Sigmoid colon (tissue), 7 donors: ENCODE measurements around the gene THRA. TPM values are rescaled to one million over a fixed set of nuclear protein-coding genes. Genes with fewer than 3 reads are reported as not detected.

Source experiments
- DNase-seq: peaks from one replicate; pipeline ENCODE4 v3.0.0-alpha.2; 2019
- H3K27ac ChIP-seq, 4 donors: fragments of 200-600 bp; sonication (generic); one replicate each; pipeline ENCODE4 v1.5.1; 2016 to 2019; ENCODE audit warnings: mild to moderate bottlenecking in 1 of 4
- H3K27me3 ChIP-seq, 3 donors: fragments of 200-600 bp; sonication (generic); one replicate each; pipeline ENCODE4 v1.5.1; 2019; ENCODE audit warnings: mild to moderate bottlenecking in 1 of 3
- H3K36me3 ChIP-seq, 4 donors: fragments of 200-600 bp; sonication (generic); one replicate each; pipeline ENCODE4 v1.5.1; 2016 to 2019
- H3K4me1 ChIP-seq, 4 donors: fragments of 200-600 bp; sonication (generic); one replicate each; pipeline ENCODE4 v1.5.1; 2017 to 2019
- H3K4me3 ChIP-seq, 4 donors: fragments of 200-600 bp; sonication (generic); one replicate each; pipeline ENCODE4 v1.5.1; 2017 to 2019; ENCODE audit warnings: mild to moderate bottlenecking in 2 of 4, moderate library complexity in 1 of 4
- H3K9me3 ChIP-seq, 4 donors: fragments of 200-600 bp in 3 of 4; sonication (generic) in 3 of 4; one replicate each; pipeline versions ENCODE4 v1.5.1 to v1.6.1; 2013 to 2019
- EP300 ChIP-seq, 4 donors: sonication (generic); formaldehyde crosslinking; IDR thresholded peaks; one replicate each; pipeline ENCODE4 v1.6.1; 2017; ENCODE audit warnings: antibody characterized with exemption in 4 of 4
- POLR2A ChIP-seq, 2 donors: fragments of 450-650 bp; IDR thresholded peaks; one replicate each; pipeline ENCODE4 v1.6.1; 2016; ENCODE audit warnings: antibody characterized with exemption in 2 of 2, mild to moderate bottlenecking in 2 of 2, moderate library complexity in 2 of 2
- POLR2AphosphoS5 ChIP-seq, 4 donors: sonication (generic); formaldehyde crosslinking; IDR thresholded peaks; one replicate each; pipeline ENCODE4 v1.6.1; 2017; ENCODE audit warnings: antibody characterized with exemption in 4 of 4
- WGBS, 2 donors: extraction: QIAGEN DNeasy Blood & Tissue Kit; methylation state at CpG; one replicate each; pipeline ENCODE4 v1.1.7; 2013; 5-methylcytosine and 5-hydroxymethylcytosine counted together
- intact Hi-C: fragments of 100-400 bp; cut with DNase I; formaldehyde crosslinking; loops from one replicate; pipeline ENCODE4 v1.15.1; 2023
- polyA plus RNA-seq, 3 donors: library from polyadenylated mRNA; stranded (reverse); fragments of 200-250 nt; gene quantifications; one replicate each; pipeline ENCODE4 v1.2.3, GENCODE V29; 2013
- total RNA-seq, 4 donors: library from RNA; depleted of rRNA; stranded (reverse); fragments of >200 nt; gene quantifications; one replicate each; pipeline ENCODE4 v1.1.0, GENCODE V29; 2016
- TF ChIP-seq, protein P1 (sequence below), 4 experiments: fragments of 450-650 bp in 3 of 4; fragments of 200-600 bp in 1 of 4; IDR thresholded peaks; one replicate each; pipeline ENCODE4 v1.5.1; 2016 to 2019; ENCODE audit warnings: antibody characterized with exemption in 4 of 4, mild to moderate bottlenecking in 3 of 4, moderate library complexity in 2 of 4
- donor health status: healthy with polysubstance abuse.
- donor health status: Bipolar disorder and iron deficiency.
- donor health status: healthy.

THRA gene
- total and polyA plus RNA-seq, 7 donors, result 25.4 to 86.1 (median 78.8) TPM

DNA sequence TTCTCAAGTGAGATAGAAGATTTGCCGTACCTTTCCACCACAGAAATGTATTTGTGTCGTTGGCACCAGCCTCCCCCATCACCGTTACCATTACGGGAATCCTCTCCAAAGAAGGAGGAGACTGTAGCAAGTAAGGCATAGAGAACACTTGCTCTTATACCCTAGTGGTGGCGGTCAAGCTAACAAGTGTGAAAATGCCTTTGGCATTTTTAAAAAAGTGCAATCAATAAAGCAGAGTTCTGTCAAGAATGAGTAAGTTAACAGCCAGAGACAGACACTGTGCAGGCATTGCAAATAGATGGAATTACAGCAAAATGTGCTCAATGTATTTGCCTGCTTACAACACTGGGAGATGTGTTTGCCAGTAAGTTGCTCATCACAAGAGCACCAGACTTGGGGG is 66.7 kb downstream of the THRA start:
- Histone ChIP-seq H3K4me3 (no peak overlapping the region), H3K9me3 (no peaks in the 10 kb centered on the region), H3K27ac (no peak overlapping the region), H3K36me3 (peaks cover 15 to 90% (median 64%) of the 10 kb centered on the region in 4 donors), H3K4me1 (peaks cover 0 to 19% (median 13%) of the 10 kb centered on the region in 4 donors), H3K27me3 (no peaks in the 10 kb centered on the region)
- no peak for DNase-seq
- TF ChIP-seq, protein P1, sequence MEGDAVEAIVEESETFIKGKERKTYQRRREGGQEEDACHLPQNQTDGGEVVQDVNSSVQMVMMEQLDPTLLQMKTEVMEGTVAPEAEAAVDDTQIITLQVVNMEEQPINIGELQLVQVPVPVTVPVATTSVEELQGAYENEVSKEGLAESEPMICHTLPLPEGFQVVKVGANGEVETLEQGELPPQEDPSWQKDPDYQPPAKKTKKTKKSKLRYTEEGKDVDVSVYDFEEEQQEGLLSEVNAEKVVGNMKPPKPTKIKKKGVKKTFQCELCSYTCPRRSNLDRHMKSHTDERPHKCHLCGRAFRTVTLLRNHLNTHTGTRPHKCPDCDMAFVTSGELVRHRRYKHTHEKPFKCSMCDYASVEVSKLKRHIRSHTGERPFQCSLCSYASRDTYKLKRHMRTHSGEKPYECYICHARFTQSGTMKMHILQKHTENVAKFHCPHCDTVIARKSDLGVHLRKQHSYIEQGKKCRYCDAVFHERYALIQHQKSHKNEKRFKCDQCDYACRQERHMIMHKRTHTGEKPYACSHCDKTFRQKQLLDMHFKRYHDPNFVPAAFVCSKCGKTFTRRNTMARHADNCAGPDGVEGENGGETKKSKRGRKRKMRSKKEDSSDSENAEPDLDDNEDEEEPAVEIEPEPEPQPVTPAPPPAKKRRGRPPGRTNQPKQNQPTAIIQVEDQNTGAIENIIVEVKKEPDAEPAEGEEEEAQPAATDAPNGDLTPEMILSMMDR (IDR thresholded peaks at IDR 0.05), result no peak
- TF ChIP-seq POLR2A (IDR thresholded peaks at IDR 0.05) (no peak), EP300 (IDR thresholded peaks at IDR 0.05) (no peak), POLR2AphosphoS5 (IDR thresholded peaks at IDR 0.05) (no peak)
- intact Hi-C loops, result no loop called here
- WGBS, 2 donors, result 88 to 90% methylated on average over 5 of the region's 5 CpGs

DNA sequence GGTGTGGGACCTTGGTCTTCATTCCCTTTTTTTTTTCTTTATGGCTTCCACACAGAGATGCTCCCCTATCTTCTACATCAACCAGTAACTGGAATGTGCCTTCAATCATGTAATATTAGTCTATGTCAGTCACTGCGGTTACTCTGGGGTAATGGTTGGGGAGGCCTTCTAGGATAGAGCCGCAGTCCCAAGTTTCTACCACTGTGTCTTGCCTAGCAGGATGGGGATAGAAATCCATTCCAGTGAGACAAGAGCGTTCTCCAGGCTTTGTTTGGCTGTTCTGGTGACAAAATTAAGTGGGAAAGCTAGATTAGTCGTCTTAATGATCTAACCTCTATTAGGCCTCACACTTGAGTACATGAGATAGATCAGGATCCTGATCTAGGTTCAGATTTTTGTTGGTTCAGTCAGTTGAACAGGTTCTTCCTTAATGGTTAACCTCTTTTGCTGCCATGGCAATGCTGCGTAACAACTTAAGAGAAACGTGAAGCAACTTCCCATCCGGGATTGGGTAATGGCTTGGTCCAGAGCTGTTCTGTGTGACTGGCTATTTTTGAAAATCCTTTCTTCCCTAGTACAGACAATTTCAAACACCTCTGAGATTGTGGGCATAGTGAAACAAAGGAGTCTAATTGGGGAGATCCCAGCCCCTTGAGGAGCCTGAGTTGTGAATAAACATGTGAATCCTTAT is 67.7 kb downstream of the THRA start:
- Histone ChIP-seq H3K27ac (peak overlapping the region; percentile 18 to 50 (median 22)), H3K36me3 (peaks cover 15 to 100% (median 72%) of the 10 kb centered on the region in 4 donors), H3K9me3 (no peaks in the 10 kb centered on the region), H3K4me3 (no peak overlapping the region), H3K27me3 (no peaks in the 10 kb centered on the region), H3K4me1 (peaks cover 0 to 9% (median 3%) of the 10 kb centered on the region in 4 donors)
- TF ChIP-seq, protein P1 (IDR thresholded peaks at IDR 0.05), result no peak
- TF ChIP-seq POLR2A (IDR thresholded peaks at IDR 0.05) (no peak), POLR2AphosphoS5 (IDR thresholded peaks at IDR 0.05) (no peak), EP300 (IDR thresholded peaks at IDR 0.05) (no peak)
- WGBS, 2 donors, result 86 to 87% methylated on average over 7 of the region's 7 CpGs
- DNase-seq, result peak; percentile 74
- intact Hi-C loops, result no loop called here

DNA sequence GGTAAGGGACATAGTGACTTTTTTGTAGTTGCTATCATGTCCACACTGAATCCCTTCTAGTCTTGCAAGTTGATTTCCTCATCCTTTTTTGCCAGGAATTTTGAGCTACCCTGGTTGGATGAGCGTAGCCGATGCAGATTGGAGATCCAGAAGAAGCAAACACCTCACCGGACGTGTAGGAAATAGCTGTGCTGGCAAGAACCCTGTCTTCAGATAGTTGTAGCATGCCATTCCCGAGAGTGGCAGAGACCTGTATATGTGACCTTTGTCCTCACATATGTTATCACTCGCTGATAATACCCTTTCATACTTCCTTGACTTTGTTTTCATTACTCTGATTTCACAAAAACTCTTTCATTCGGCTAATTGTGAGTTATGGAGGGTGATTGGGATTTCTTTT is 71.4 kb downstream of the THRA start:
- no peak for TF ChIP-seq EP300 (IDR thresholded peaks at IDR 0.05)
- TF ChIP-seq POLR2AphosphoS5 (IDR thresholded peaks at IDR 0.05), result no peak
- TF ChIP-seq POLR2A (IDR thresholded peaks at IDR 0.05), result no peak
- TF ChIP-seq, protein P1 (IDR thresholded peaks at IDR 0.05), result no peak
- H3K4me3 ChIP-seq, result no peak overlapping the region
- no peaks in the 10 kb centered on the region for H3K9me3 ChIP-seq
- intact Hi-C loops, result no loop called here
- H3K4me1 ChIP-seq, result peaks cover 0 to 5% (median 4%) of the 10 kb centered on the region in 4 donors
- peak overlapping the region in 1 of 4 donors; percentile 0 for H3K27ac ChIP-seq
- WGBS, 2 donors, result 20 to 67% methylated on average over 7 of the region's 7 CpGs
- no peak for DNase-seq
- H3K27me3 ChIP-seq, result no peaks in the 10 kb centered on the region
- H3K36me3 ChIP-seq, result peaks cover 15 to 83% (median 61%) of the 10 kb centered on the region in 4 donors

DNA sequence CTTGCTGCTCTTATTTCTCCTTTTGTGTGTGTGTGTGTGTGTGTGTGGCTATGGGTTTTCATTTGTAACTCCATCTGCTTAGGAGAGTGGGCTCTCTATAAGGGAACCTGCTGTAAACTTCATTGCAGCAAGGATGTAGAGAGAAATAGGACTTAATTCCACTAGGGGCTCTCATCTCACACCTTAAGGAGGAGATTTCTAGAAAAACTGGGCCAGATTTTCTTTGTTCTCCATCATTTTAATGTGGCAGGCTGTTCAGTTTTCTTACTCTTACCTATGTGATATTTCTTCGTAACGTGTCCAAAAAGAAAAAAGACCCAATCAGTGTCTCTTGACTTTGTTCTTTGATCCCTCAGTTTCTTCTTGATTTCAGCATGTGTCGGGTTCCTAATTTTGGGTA is 73.1 kb downstream of the THRA start:
- H3K36me3 ChIP-seq, result peaks cover 4 to 66% (median 50%) of the 10 kb centered on the region in 4 donors
- intact Hi-C loops, result no loop called here

More for the DNA sequence above, 73.1 kb downstream of the THRA start:
- Histone ChIP-seq H3K4me1 (peaks cover 0 to 13% (median 10%) of the 10 kb centered on the region in 4 donors), H3K4me3 (no peak overlapping the region), H3K27ac (peak overlapping the region in 1 of 4 donors; percentile 0), H3K27me3 (no peaks in the 10 kb centered on the region), H3K9me3 (no peaks in the 10 kb centered on the region)
- WGBS, 2 donors, result 94 to 97% methylated on average over 3 of the region's 3 CpGs
- TF ChIP-seq EP300 (IDR thresholded peaks at IDR 0.05) (no peak), POLR2AphosphoS5 (IDR thresholded peaks at IDR 0.05) (no peak), POLR2A (IDR thresholded peaks at IDR 0.05) (no peak)
- TF ChIP-seq, protein P1 (IDR thresholded peaks at IDR 0.05), result no peak
- no peak for DNase-seq
